OCI-LY3 (cell line): ENCODE measurements around the gene CCDC7.

Experiments
- CTCF ChIP-seq: fragments of 200-600, 300-600 bp; sonication (generic); IDR thresholded peaks from 2 replicates; pipeline ENCODE4 v1.5.1; 2014; ENCODE audit warnings: antibody characterized with exemption, low read length, low read depth
- EZH2phosphoT487 ChIP-seq: fragments of 200-600 bp; shearing (Covaris generic); IDR thresholded peaks from 2 replicates; pipeline ENCODE4 v1.6.1; 2018; ENCODE audit warnings: antibody characterized with exemption, mixed run types, low read depth

GRCh38 chr10:32582946-32583345 lies 137.0 kb downstream of the CCDC7 start:
- TF ChIP-seq EZH2phosphoT487 (no peak), CTCF (no peak)
